WTC11 (cell line): Measurements from ENCODE around the gene MAPKAPK3.

ENCODE experiments used
- ATF3 ChIP-seq: sonication (generic); formaldehyde crosslinking; conservative IDR thresholded peaks from 2 replicates; pipeline ENCODE4 v1.8.1; 2022; ENCODE audit warnings: mild to moderate bottlenecking, missing genetic modification reagents
- PREB ChIP-seq: sonication (generic); formaldehyde crosslinking; IDR thresholded peaks from 2 replicates; pipeline ENCODE4 v1.8.1; 2022; ENCODE audit warnings: mild to moderate bottlenecking, missing genetic modification reagents, moderate library complexity, borderline replicate concordance
- RELA ChIP-seq: sonication (generic); formaldehyde crosslinking; IDR thresholded peaks from 2 replicates; pipeline ENCODE4 v1.8.1; 2022; ENCODE audit warnings: missing genetic modification reagents, mild to moderate bottlenecking, borderline replicate concordance
- ZNF232 ChIP-seq: sonication (generic); formaldehyde crosslinking; IDR thresholded peaks from 2 replicates; pipeline ENCODE4 v1.8.0; 2022; ENCODE audit warnings: mild to moderate bottlenecking, missing genetic modification reagents
- ZNF281 ChIP-seq: sonication (generic); formaldehyde crosslinking; IDR thresholded peaks from 2 replicates; pipeline ENCODE4 v1.8.0; 2023; ENCODE audit warnings: mild to moderate bottlenecking, missing genetic modification reagents
- TF ChIP-seq, protein P1 (sequence below): sonication (generic); formaldehyde crosslinking; IDR thresholded peaks from 2 replicates; pipeline ENCODE4 v1.8.0; 2022; ENCODE audit warnings: mild to moderate bottlenecking, missing genetic modification reagents
- TF ChIP-seq, protein P2 (sequence below): sonication (generic); formaldehyde crosslinking; IDR thresholded peaks from 2 replicates; pipeline ENCODE4 v1.8.1; 2023; ENCODE audit warnings: mild to moderate bottlenecking, missing genetic modification reagents, borderline replicate concordance
- TF ChIP-seq, protein P3 (sequence below): sonication (generic); formaldehyde crosslinking; IDR thresholded peaks from 2 replicates; pipeline ENCODE4 v1.8.0; 2022; ENCODE audit warnings: mild to moderate bottlenecking, missing genetic modification reagents
- TF ChIP-seq, protein P4 (sequence below): fragments of 200-600 bp; IDR thresholded peaks from 2 replicates; pipeline ENCODE4 v1.8.0; 2022; ENCODE audit warnings: antibody characterized with exemption

DNA sequence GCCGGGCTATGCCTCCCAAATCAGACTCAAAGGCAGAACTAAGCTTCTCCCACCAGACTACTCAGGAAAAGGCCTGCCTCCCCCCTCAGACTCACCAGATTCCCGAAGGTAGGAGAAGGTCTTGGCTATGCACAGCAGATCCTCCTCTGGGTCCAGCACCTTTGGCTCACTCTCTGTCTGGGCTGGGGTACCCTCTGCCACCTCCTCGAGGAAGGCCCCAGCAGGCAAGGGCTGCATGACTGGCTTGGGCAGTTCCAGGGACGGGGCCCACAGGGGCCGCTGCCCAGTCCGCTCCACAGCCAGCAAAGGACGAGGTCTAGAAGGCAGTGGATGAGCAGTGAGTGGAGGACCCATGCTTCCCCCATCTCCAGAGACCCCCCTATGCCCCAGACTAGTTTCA is 8.7 kb upstream of the MAPKAPK3 start:
- TF ChIP-seq, protein P1, sequence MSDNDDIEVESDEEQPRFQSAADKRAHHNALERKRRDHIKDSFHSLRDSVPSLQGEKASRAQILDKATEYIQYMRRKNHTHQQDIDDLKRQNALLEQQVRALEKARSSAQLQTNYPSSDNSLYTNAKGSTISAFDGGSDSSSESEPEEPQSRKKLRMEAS: no peak
- TF ChIP-seq, protein P2, sequence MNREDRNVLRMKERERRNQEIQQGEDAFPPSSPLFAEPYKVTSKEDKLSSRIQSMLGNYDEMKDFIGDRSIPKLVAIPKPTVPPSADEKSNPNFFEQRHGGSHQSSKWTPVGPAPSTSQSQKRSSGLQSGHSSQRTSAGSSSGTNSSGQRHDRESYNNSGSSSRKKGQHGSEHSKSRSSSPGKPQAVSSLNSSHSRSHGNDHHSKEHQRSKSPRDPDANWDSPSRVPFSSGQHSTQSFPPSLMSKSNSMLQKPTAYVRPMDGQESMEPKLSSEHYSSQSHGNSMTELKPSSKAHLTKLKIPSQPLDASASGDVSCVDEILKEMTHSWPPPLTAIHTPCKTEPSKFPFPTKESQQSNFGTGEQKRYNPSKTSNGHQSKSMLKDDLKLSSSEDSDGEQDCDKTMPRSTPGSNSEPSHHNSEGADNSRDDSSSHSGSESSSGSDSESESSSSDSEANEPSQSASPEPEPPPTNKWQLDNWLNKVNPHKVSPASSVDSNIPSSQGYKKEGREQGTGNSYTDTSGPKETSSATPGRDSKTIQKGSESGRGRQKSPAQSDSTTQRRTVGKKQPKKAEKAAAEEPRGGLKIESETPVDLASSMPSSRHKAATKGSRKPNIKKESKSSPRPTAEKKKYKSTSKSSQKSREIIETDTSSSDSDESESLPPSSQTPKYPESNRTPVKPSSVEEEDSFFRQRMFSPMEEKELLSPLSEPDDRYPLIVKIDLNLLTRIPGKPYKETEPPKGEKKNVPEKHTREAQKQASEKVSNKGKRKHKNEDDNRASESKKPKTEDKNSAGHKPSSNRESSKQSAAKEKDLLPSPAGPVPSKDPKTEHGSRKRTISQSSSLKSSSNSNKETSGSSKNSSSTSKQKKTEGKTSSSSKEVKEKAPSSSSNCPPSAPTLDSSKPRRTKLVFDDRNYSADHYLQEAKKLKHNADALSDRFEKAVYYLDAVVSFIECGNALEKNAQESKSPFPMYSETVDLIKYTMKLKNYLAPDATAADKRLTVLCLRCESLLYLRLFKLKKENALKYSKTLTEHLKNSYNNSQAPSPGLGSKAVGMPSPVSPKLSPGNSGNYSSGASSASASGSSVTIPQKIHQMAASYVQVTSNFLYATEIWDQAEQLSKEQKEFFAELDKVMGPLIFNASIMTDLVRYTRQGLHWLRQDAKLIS (CRISPR knock-in tag): no peak
- TF ChIP-seq ATF3 (CRISPR knock-in tag) (no peak), RELA (CRISPR knock-in tag) (no peak), PREB (CRISPR knock-in tag) (no peak), ZNF281 (CRISPR knock-in tag) (no peak), ZNF232 (no peak)
- TF ChIP-seq, protein P3, sequence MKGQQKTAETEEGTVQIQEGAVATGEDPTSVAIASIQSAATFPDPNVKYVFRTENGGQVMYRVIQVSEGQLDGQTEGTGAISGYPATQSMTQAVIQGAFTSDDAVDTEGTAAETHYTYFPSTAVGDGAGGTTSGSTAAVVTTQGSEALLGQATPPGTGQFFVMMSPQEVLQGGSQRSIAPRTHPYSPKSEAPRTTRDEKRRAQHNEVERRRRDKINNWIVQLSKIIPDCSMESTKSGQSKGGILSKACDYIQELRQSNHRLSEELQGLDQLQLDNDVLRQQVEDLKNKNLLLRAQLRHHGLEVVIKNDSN: no peak
- TF ChIP-seq, protein P4, sequence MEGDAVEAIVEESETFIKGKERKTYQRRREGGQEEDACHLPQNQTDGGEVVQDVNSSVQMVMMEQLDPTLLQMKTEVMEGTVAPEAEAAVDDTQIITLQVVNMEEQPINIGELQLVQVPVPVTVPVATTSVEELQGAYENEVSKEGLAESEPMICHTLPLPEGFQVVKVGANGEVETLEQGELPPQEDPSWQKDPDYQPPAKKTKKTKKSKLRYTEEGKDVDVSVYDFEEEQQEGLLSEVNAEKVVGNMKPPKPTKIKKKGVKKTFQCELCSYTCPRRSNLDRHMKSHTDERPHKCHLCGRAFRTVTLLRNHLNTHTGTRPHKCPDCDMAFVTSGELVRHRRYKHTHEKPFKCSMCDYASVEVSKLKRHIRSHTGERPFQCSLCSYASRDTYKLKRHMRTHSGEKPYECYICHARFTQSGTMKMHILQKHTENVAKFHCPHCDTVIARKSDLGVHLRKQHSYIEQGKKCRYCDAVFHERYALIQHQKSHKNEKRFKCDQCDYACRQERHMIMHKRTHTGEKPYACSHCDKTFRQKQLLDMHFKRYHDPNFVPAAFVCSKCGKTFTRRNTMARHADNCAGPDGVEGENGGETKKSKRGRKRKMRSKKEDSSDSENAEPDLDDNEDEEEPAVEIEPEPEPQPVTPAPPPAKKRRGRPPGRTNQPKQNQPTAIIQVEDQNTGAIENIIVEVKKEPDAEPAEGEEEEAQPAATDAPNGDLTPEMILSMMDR: no peak
